Stimulated activated CD4-positive, alpha-beta T cell treated with anti-CD3 and anti-CD28 coated beads, Interleukin-1b, Interleukin-23, amount 100 ng/mL, for 1 hour (primary cell): ENCODE results near the gene SCN3A.

Source experiments
- DNase-seq, 2 donors: peaks; one replicate each; pipeline ENCODE4 v3.0.0-alpha.2; 2020; ENCODE audit warnings: low read depth in 2 of 2

Gene SCN3A

GRCh38 chr2:165203689-165204559, at the start of gene SCN3A:
SCN3A (minus strand) TSS chr2:165204050; CDS start chr2:165176394, 27,656 bp downstream.
- DNase-seq: no peak

GRCh38 chr2:165253178-165253577, 49.3 kb upstream of the SCN3A start:
- DNase-seq: no peak

GRCh38 chr2:165251366-165251765, 47.5 kb upstream of the SCN3A start:
- no peak for DNase-seq

- DNase-seq: no peak
Observed at GRCh38 chr2:165248238-165248637, 44.4 kb upstream of the SCN3A start.

- DNase-seq: no peak
Observed at GRCh38 chr2:165245081-165245793, 41.4 kb upstream of the SCN3A start.

- DNase-seq: no peak
Observed at GRCh38 chr2:165240916-165241315, 37.1 kb upstream of the SCN3A start.

GRCh38 chr2:165239856-165240515, 36.1 kb upstream of the SCN3A start:
- no peak for DNase-seq

- no peak for DNase-seq
Observed at GRCh38 chr2:165239230-165239629, 35.4 kb upstream of the SCN3A start, which contains the start of gene SCN2A. SCN2A (plus strand) TSS chr2:165239414; CDS start chr2:165295824, 56,410 bp downstream.

GRCh38 chr2:165238295-165238694, 34.4 kb upstream of the SCN3A start:
- DNase-seq: no peak

- DNase-seq: no peak
Observed at GRCh38 chr2:165237056-165237455, 33.2 kb upstream of the SCN3A start.

GRCh38 chr2:165227571-165227970, 23.7 kb upstream of the SCN3A start:
- DNase-seq: no peak

GRCh38 chr2:165224941-165225340, 21.1 kb upstream of the SCN3A start:
- no peak for DNase-seq

- no peak for DNase-seq
Observed at GRCh38 chr2:165219481-165219880, 15.6 kb upstream of the SCN3A start.

- DNase-seq: no peak
Observed at GRCh38 chr2:165214093-165214492, 10.2 kb upstream of the SCN3A start.

- DNase-seq: no peak
Observed at GRCh38 chr2:165208094-165208493, 4.2 kb upstream of the SCN3A start.

- DNase-seq: no peak
Observed at GRCh38 chr2:165205865-165206264, 2.0 kb upstream of the SCN3A start.

- no peak for DNase-seq
Observed at GRCh38 chr2:165202239-165202638, 1.6 kb downstream of the SCN3A start.

GRCh38 chr2:165198181-165198580, 5.7 kb downstream of the SCN3A start:
- no peak for DNase-seq

- DNase-seq: no peak
Observed at GRCh38 chr2:165197346-165197745, 6.5 kb downstream of the SCN3A start.

- no peak for DNase-seq
Observed at GRCh38 chr2:165196411-165196810, 7.4 kb downstream of the SCN3A start.

GRCh38 chr2:165193178-165193777, 10.6 kb downstream of the SCN3A start:
- no peak for DNase-seq

GRCh38 chr2:165192729-165193128, 11.1 kb downstream of the SCN3A start:
- DNase-seq: no peak
